Large intestine (tissue), 3 donors: ENCODE measurements around the gene DHRSX. TPM values are rescaled to one million over a fixed set of nuclear protein-coding genes. Genes with fewer than 3 reads are reported as not detected.
"Not testable (repeated sequence)": the region's sequence is repeated elsewhere in the genome, so short reads cannot be mapped to it uniquely, and the experiment has no call there.

Experiments
- DNase-seq, 2 donors: peaks; one replicate each; pipeline versions ENCODE4 v3.0.0 to v3.0.0-alpha.2; 2013
- H3K27ac ChIP-seq: one replicate; pipeline ENCODE4 v1.5.1; 2013; ENCODE audit warnings: low read length
- H3K27me3 ChIP-seq: 2 replicates; pipeline ENCODE4 v1.6.1; 2013; ENCODE audit warnings: low read length; ENCODE audit not compliant: control insufficient read depth, insufficient read depth
- H3K36me3 ChIP-seq: 2 replicates; pipeline ENCODE4 v1.6.1; 2013; ENCODE audit warnings: low read length; ENCODE audit not compliant: control insufficient read depth, insufficient read depth
- H3K4me1 ChIP-seq: one replicate; pipeline ENCODE4 v1.6.1; 2013; ENCODE audit warnings: low read length; ENCODE audit not compliant: control insufficient read depth, insufficient read depth
- H3K4me3 ChIP-seq: one replicate; pipeline ENCODE4 v1.5.1; 2013; ENCODE audit warnings: low read length
- H3K9me3 ChIP-seq: one replicate; pipeline ENCODE4 v1.6.1; 2013; ENCODE audit warnings: mild to moderate bottlenecking, low read depth, low read length, moderate library complexity; ENCODE audit not compliant: control insufficient read depth
- WGBS: methylation state at CpG from one replicate; pipeline ENCODE4 v1.1.5; 2013; ENCODE audit warnings: low lambda C conversion rate; ENCODE audit not compliant: insufficient coverage; 5-methylcytosine and 5-hydroxymethylcytosine counted together
- polyA plus RNA-seq: library from polyadenylated mRNA; unstranded; fragments of 120-200 nt; gene quantifications from one replicate; pipeline ENCODE4 v1.2.1, GENCODE V29; 2013

DHRSX gene
- polyA plus RNA-seq, 1 donor, result 17.9 TPM

DNA sequence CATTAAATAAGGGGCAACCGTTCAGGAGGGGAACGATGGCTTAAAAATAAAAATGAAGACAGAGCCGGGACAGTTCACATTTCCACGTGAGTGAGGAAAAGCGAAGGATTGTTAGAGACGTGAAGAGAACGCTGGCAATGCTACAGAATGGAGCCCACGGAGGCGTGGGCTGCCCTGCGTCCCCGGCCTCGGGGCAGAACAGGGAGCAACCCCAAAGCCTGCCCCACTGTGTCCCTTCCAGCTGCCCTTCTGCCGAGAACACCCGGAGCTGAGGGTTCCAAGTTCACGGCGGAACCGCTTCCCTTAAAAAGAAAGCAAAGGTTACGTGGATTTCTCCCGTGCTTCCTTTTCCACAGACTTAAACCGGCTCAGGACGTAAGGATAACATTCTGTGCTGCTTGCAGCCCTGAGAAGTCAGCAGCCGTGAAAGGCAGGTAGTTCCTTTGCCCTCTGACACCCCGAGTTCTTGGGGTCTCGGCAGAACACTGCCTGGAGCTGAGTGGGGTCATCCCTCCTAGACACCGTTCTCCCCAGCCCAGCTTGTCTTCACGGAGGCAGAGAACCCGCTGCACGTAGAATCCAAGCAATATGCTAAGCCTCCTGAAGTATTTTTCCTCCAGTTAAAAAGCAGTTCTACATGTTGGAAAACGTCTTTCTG lies 14.2 kb downstream of the DHRSX start:
- Histone ChIP-seq H3K27ac (no peak overlapping the region), H3K4me3 (no peak overlapping the region), H3K4me1 (no peaks in the 10 kb centered on the region), H3K27me3 (no peaks in the 10 kb centered on the region), H3K9me3 (peaks cover 20% of the 10 kb centered on the region), H3K36me3 (peaks cover 68% of the 10 kb centered on the region)
- DNase-seq, result no peak
- 100% methylated on average over 1 of the region's 29 CpGs for WGBS

- H3K9me3 ChIP-seq, result peaks cover 20% of the 10 kb centered on the region
- H3K36me3 ChIP-seq, result peaks cover 63% of the 10 kb centered on the region
- no peak overlapping the region for H3K4me3 ChIP-seq
- DNase-seq, result no peak
- H3K27ac ChIP-seq, result no peak overlapping the region
- H3K4me1 ChIP-seq, result no peaks in the 10 kb centered on the region
- H3K27me3 ChIP-seq, result no peaks in the 10 kb centered on the region
- WGBS, result 64% methylated on average over 4 of the region's 10 CpGs
These were observed 14.9 kb downstream of the DHRSX start for GRCh38 chrX:2485789-2486345.

GRCh38 chrX:2484721-2485648 lies 15.8 kb downstream of the DHRSX start:
- WGBS, result 50% methylated on average over 4 of the region's 26 CpGs
- no peak for DNase-seq

GRCh38 chrX:2484256-2484655 lies 16.5 kb downstream of the DHRSX start:
- no peak overlapping the region for H3K4me3 ChIP-seq
- H3K4me1 ChIP-seq, result no peaks in the 10 kb centered on the region
- DNase-seq, result no peak
- no CpG with 5 or more reads among the region's 12 CpGs for WGBS
- H3K27ac ChIP-seq, result no peak overlapping the region
- H3K27me3 ChIP-seq, result no peaks in the 10 kb centered on the region
- H3K9me3 ChIP-seq, result peaks cover 7% of the 10 kb centered on the region
- H3K36me3 ChIP-seq, result peaks cover 50% of the 10 kb centered on the region

More at GRCh38 chrX:2484721-2485648, 15.8 kb downstream of the DHRSX start:
- peaks cover 54% of the 10 kb centered on the region for H3K36me3 ChIP-seq
- H3K4me1 ChIP-seq, result no peaks in the 10 kb centered on the region
- peaks cover 14% of the 10 kb centered on the region for H3K9me3 ChIP-seq
- H3K4me3 ChIP-seq, result no peak overlapping the region
- H3K27ac ChIP-seq, result no peak overlapping the region
- H3K27me3 ChIP-seq, result no peaks in the 10 kb centered on the region

DNA sequence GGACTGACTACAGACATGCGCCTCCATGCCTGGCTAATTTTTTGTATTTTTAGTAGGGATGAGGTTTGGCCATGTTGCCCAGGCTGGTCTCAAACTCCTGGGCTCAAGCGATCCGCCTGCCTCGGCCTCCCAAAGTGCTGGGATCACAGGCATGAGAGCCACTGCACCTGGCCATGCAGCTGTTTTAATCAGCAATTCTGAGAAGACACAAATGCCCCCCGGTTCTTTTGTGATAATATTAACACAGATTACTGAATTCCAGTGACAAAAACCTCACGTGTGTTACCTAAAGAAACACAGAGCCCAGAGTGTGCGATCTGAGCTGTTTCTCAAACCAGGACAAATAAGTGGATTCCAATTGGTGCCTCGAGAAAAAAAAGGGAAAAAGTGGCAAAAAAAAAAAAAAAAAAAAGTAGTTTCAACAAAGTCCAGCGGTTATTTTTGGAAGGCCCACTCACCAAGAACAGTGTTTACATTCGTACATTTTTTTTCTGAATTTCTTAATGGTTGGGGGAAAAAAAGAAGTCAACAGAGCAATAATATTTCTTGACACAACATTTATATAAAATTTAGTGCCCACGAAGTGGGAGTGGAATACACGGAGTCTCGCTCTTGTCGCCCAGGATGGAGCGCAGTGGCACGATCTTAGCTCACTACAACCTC lies 17.2 kb downstream of the DHRSX start:
- Histone ChIP-seq H3K4me3 (no peak overlapping the region), H3K9me3 (peaks cover under 1% of the 10 kb centered on the region), H3K27me3 (no peaks in the 10 kb centered on the region), H3K27ac (no peak overlapping the region), H3K36me3 (peaks cover 47% of the 10 kb centered on the region), H3K4me1 (no peaks in the 10 kb centered on the region)
- no peak for DNase-seq
- WGBS, result 77% methylated on average over 4 of the region's 16 CpGs

GRCh38 chrX:2481597-2481996 lies 19.2 kb downstream of the DHRSX start:
- not testable (repeated sequence) for DNase-seq, H3K27me3 ChIP-seq, H3K27ac ChIP-seq, H3K9me3 ChIP-seq, H3K4me1 ChIP-seq, H3K4me3 ChIP-seq
- WGBS, result no CpG with 5 or more reads among the region's 12 CpGs
- H3K36me3 ChIP-seq, result peaks cover 28% of the 10 kb centered on the region

DNA sequence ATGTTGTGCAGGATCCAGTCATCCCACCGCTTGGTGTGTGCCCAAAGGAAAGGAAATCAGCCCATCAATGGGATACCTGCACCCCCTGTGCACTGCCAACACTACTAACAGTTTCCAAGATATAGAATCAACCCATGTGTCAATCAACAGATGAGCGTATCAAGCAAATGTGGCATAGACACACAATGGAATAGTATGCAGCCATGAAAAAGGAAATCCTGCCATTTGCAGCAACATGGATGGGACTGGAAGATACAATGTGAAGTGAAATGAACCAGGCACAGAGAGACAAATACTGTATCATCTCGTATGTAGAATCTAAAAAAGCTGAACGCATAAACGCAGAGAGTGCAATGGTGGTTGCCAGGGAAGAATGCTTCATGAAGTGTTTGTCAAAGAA lies 20.8 kb downstream of the DHRSX start:
- H3K4me1 ChIP-seq, DNase-seq, H3K9me3 ChIP-seq, H3K27me3 ChIP-seq, H3K27ac ChIP-seq, H3K4me3 ChIP-seq: not testable (repeated sequence)
- WGBS, result no CpG with 5 or more reads among the region's 5 CpGs
- H3K36me3 ChIP-seq, result peaks cover 18% of the 10 kb centered on the region

DNA sequence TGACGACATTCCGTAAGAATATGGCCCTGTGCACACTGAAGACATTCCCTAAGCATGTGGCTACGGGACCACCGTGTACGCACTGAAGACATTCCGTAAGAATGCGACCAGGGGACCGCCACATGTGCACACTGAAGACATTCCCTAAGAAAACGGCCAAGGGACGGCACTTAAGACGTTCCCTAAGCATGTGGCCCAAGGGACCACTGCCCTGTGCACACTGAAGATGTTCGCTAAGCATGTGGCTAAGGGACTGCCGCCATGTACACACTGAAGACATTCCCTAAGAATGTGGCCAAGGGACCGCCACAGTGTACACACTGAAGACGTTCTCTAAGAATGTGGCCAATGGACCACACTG lies 21.4 kb downstream of the DHRSX start:
- no peak overlapping the region for H3K27ac ChIP-seq
- H3K27me3 ChIP-seq, result no peaks in the 10 kb centered on the region
- no peaks in the 10 kb centered on the region for H3K9me3 ChIP-seq
- peaks cover 4% of the 10 kb centered on the region for H3K4me1 ChIP-seq
- peaks cover 14% of the 10 kb centered on the region for H3K36me3 ChIP-seq
- WGBS, result no CpG with 5 or more reads among the region's 15 CpGs
- H3K4me3 ChIP-seq, result no peak overlapping the region
- DNase-seq, result no peak

DNA sequence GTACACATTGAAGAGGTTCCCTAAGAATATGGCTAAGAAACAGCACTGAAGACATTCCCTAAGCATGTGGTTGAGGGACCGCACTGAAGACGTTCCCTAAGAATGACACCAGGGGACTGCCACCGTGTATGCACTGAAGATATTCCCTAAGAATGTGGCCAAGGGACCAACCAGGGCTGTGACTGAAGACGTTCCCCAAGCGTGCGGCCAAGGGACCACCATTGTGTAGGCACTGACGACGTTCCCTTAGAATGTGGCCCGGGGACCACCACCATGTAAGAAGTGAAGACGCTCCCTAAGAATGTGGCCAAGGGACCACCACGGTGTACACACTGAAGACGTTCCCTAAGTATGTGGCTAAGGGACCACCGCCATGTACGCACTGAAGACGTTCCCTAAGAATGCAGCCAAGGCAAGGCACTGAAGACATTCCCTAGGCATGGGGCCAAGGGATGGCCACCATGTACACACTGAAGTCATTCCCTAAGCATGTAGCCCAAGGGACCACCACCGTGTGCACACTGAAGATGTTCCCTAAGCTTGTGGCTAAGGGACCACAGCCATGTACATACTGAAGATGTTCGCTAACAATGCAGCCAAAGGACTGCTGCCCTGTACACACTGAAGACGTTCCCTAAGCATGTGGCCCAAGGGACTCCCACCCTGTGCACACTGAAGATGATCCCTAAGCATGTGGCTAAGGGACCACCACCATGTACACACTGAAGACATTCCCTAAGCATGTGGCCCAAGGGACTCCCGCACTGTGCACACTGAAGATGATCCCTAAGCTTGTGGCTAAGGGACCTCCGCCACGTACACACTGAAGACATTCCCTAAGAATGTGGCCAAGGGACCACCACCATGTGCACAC lies 22.0 kb downstream of the DHRSX start:
- Histone ChIP-seq H3K4me3 (no peak overlapping the region), H3K36me3 (peaks cover 10% of the 10 kb centered on the region), H3K27ac (no peak overlapping the region), H3K27me3 (no peaks in the 10 kb centered on the region), H3K9me3 (no peaks in the 10 kb centered on the region), H3K4me1 (peaks cover 4% of the 10 kb centered on the region)
- WGBS, result no CpG with 5 or more reads among the region's 21 CpGs
- DNase-seq, result no peak
